ENCODE data around the gene NEU2. TPM values are rescaled to one million over a fixed set of nuclear protein-coding genes. Genes with fewer than 3 reads are reported as not detected.

NEU2 gene
- total RNA-seq, 1 experiment from 2014 or later = not detected

DNA sequence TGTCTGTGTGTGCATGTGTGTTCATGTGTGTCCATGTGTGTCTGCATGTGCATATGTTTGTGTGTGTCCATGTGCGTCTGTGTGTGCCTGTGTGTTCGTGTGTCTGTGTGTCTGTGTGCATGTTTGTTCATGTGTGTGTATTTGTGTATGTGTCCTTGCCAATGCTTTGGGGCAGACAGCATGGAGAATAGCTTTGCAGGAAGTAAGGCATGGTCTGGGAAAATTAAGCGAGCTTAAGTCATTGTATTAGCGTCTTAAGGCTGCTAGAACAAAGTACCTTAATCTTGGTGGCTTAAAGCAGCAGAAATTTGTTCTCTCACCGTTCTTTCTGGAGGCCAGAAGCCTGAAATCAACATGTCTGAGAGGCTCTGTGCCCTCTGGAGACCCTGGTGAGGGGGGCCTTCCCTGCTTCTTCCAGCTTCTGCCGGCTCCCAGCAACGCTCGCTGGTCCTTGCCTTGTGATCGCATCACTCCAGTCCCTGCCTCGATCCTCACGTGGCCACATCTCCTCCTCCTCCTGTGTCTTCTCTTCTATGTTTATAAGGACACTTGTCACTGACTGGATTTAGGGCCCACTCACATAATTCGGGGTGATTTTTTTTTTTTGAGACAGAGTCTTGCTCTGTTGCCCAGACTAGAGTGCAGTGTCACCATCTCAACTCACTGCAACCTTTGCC is 3.8 kb downstream of the NEU2 start:
- no peaks in the 10 kb centered on the region for H3K9me2 ChIP-seq (ENCODE audit: insufficient read depth)
- ChIA-PET RAD21 (ENCODE audit: low non-redundant PET in 1 of 2, low total read pairs in 2 of 2, uncharacterized antibody in 2 of 2, unreplicated experiment in 2 of 2) (no interaction called here), CTCF (no interaction called here), POLR2A (no interaction called here)
- H3K4me2 ChIP-seq (ENCODE audit: low read length) = no peak overlapping the region
- intact Hi-C loops (cut with micrococcal nuclease) = no loop called here
- H3K4me3 ChIP-seq (replicated peaks in 1 of 2; ENCODE audit: low read depth in 1 of 2, low read length in 2 of 2) = no peak overlapping the region
- ATAC-seq = no peak
- H3K27me3 ChIP-seq (ENCODE audit: insufficient read depth, low read length) = no peaks in the 10 kb centered on the region
- no peak overlapping the region for H2AFZ ChIP-seq (ENCODE audit: low read depth, low read length, poor library complexity, severe bottlenecking)
- no peaks in the 10 kb centered on the region for H4K20me1 ChIP-seq (ENCODE audit: insufficient read depth)
- TF ChIP-seq RAD21 (IDR thresholded peaks at IDR 0.05; ENCODE audit: low read depth) (no peak), SIN3A (IDR thresholded peaks at IDR 0.05; ENCODE audit: low read depth) (no peak), SP1 (IDR thresholded peaks at IDR 0.05; ENCODE audit: low read depth) (no peak), CTCF (IDR thresholded peaks at IDR 0.05 in 2 of 3, conservative IDR thresholded peaks at IDR 0.05 in 1 of 3; ENCODE audit: borderline replicate concordance in 1 of 3, insufficient read depth in 1 of 3, low read depth in 2 of 3, low read length in 2 of 3) (no peak), EZH2phosphoT487 (IDR thresholded peaks at IDR 0.05; ENCODE audit: borderline replicate concordance) (no peak), YY1 (IDR thresholded peaks at IDR 0.05; ENCODE audit: extremely low read depth, insufficient replicate concordance, low read depth, low read length) (no peak), ZBTB33 (IDR thresholded peaks at IDR 0.05; ENCODE audit: extremely low read depth, insufficient replicate concordance, low read length) (no peak), JUND (IDR thresholded peaks at IDR 0.05) (no peak), CEBPB (IDR thresholded peaks at IDR 0.05; ENCODE audit: low read depth) (no peak), ATF3 (IDR thresholded peaks at IDR 0.05) (no peak), TCF7L2 (IDR thresholded peaks at IDR 0.05; ENCODE audit: borderline replicate concordance, extremely low read depth, insufficient read depth, insufficient read length) (no peak), ELF1 (IDR thresholded peaks at IDR 0.05; ENCODE audit: borderline replicate concordance, low read depth) (no peak), POLR2AphosphoS5 (IDR thresholded peaks at IDR 0.05; ENCODE audit: low read depth, low read length) (no peak), ZFX (IDR thresholded peaks at IDR 0.05) (no peak), CBX3 (IDR thresholded peaks at IDR 0.05; ENCODE audit: low read depth) (no peak), ZNF274 (IDR thresholded peaks at IDR 0.05; ENCODE audit: low read depth, low read length) (no peak)
- TF ChIP-seq, protein P1, sequence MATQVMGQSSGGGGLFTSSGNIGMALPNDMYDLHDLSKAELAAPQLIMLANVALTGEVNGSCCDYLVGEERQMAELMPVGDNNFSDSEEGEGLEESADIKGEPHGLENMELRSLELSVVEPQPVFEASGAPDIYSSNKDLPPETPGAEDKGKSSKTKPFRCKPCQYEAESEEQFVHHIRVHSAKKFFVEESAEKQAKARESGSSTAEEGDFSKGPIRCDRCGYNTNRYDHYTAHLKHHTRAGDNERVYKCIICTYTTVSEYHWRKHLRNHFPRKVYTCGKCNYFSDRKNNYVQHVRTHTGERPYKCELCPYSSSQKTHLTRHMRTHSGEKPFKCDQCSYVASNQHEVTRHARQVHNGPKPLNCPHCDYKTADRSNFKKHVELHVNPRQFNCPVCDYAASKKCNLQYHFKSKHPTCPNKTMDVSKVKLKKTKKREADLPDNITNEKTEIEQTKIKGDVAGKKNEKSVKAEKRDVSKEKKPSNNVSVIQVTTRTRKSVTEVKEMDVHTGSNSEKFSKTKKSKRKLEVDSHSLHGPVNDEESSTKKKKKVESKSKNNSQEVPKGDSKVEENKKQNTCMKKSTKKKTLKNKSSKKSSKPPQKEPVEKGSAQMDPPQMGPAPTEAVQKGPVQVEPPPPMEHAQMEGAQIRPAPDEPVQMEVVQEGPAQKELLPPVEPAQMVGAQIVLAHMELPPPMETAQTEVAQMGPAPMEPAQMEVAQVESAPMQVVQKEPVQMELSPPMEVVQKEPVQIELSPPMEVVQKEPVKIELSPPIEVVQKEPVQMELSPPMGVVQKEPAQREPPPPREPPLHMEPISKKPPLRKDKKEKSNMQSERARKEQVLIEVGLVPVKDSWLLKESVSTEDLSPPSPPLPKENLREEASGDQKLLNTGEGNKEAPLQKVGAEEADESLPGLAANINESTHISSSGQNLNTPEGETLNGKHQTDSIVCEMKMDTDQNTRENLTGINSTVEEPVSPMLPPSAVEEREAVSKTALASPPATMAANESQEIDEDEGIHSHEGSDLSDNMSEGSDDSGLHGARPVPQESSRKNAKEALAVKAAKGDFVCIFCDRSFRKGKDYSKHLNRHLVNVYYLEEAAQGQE (IDR thresholded peaks at IDR 0.05; ENCODE audit: low read depth) = no peak
- TF ChIP-seq, protein P2, sequence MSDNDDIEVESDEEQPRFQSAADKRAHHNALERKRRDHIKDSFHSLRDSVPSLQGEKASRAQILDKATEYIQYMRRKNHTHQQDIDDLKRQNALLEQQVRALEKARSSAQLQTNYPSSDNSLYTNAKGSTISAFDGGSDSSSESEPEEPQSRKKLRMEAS (IDR thresholded peaks at IDR 0.05) = no peak
- H3K27ac ChIP-seq (ENCODE audit: low read depth, low read length) = no peak overlapping the region
- peaks cover 0 to 12% of the 10 kb centered on the region in 2 experiments; a peak in 2 of 4 replicates for H3K4me1 ChIP-seq (ENCODE audit: control insufficient read depth in 1 of 2, insufficient read depth in 2 of 2, low read length in 2 of 2)
- H3K9me3 ChIP-seq (ENCODE audit: control insufficient read depth in 1 of 2, insufficient read depth in 1 of 2, low read depth in 1 of 2, low read length in 2 of 2) = peaks cover 0 to 4% of the 10 kb centered on the region in 2 experiments; a peak in 1 of 4 replicates
- BruUV-seq (replicated peaks) = no TSS peak
- no peaks in the 10 kb centered on the region for H3K79me2 ChIP-seq (ENCODE audit: insufficient read depth, low read length)
- H3K9ac ChIP-seq (ENCODE audit: low read length) = no peak overlapping the region
- no peak for DNase-seq (ENCODE audit: low read depth, low spot score)
- no peaks in the 10 kb centered on the region for H3K36me3 ChIP-seq (ENCODE audit: control insufficient read depth in 1 of 2, insufficient read depth in 2 of 2, low read length in 2 of 2)

All from HCT116 (cell line).